ENCODE measurements around the gene MAS1L.

MAS1L gene

GRCh38 chr6:29477923-29478450 lies 9.8 kb downstream of the MAS1L start:
- Histone ChIP-seq H3K27ac (ENCODE audit: low read depth, low read length) (no peak overlapping the region), H3K4me3 (ENCODE audit: low read length) (no peak overlapping the region), H3K27me3 (ENCODE audit: control insufficient read depth, low read length) (no peaks in the 10 kb centered on the region), H3K4me2 (ENCODE audit: low read length) (no peak overlapping the region), H3K4me1 (ENCODE audit: control insufficient read depth, low read length) (no peaks in the 10 kb centered on the region), H3K36me3 (ENCODE audit: control insufficient read depth, low read length) (no peaks in the 10 kb centered on the region), H3K79me2 (ENCODE audit: control insufficient read depth, low read length) (no peaks in the 10 kb centered on the region), H3K9me2 (replicated peaks; ENCODE audit: control insufficient read depth, low read length) (no peaks in the 10 kb centered on the region), H3F3A (ENCODE audit: control insufficient read depth, insufficient read depth) (no peaks in the 10 kb centered on the region), H3K9me3 (ENCODE audit: control insufficient read depth, insufficient read depth, low read length) (no peaks in the 10 kb centered on the region), H4K20me1 (ENCODE audit: control insufficient read depth, insufficient read depth, low read depth, low read length) (no peaks in the 10 kb centered on the region)
- TF ChIP-seq EZH2phosphoT487 (IDR thresholded peaks at IDR 0.05; ENCODE audit: borderline replicate concordance, low read length) (no peak), CTCF (IDR thresholded peaks at IDR 0.05; ENCODE audit: low read depth, low read length, poor library complexity, severe bottlenecking) (no peak)

GRCh38 chr6:29474996-29475395 lies 12.8 kb downstream of the MAS1L start:
- Histone ChIP-seq H3K79me2 (ENCODE audit: control insufficient read depth, low read length) (no peaks in the 10 kb centered on the region), H3K4me3 (ENCODE audit: low read length) (no peak overlapping the region), H3K4me1 (ENCODE audit: control insufficient read depth, low read length) (no peaks in the 10 kb centered on the region), H3K9me2 (replicated peaks; ENCODE audit: control insufficient read depth, low read length) (no peaks in the 10 kb centered on the region), H4K20me1 (ENCODE audit: control insufficient read depth, insufficient read depth, low read depth, low read length) (no peaks in the 10 kb centered on the region), H3K36me3 (ENCODE audit: control insufficient read depth, low read length) (no peaks in the 10 kb centered on the region), H3K9me3 (ENCODE audit: control insufficient read depth, insufficient read depth, low read length) (no peaks in the 10 kb centered on the region), H3K4me2 (ENCODE audit: low read length) (no peak overlapping the region), H3K27me3 (ENCODE audit: control insufficient read depth, low read length) (no peaks in the 10 kb centered on the region), H3F3A (ENCODE audit: control insufficient read depth, insufficient read depth) (no peaks in the 10 kb centered on the region), H3K27ac (ENCODE audit: low read depth, low read length) (no peak overlapping the region)
- TF ChIP-seq EZH2phosphoT487 (IDR thresholded peaks at IDR 0.05; ENCODE audit: borderline replicate concordance, low read length) (no peak), CTCF (IDR thresholded peaks at IDR 0.05; ENCODE audit: low read depth, low read length, poor library complexity, severe bottlenecking) (no peak)

- Histone ChIP-seq H3K4me3 (ENCODE audit: low read length) (no peak overlapping the region), H3F3A (ENCODE audit: control insufficient read depth, insufficient read depth) (no peaks in the 10 kb centered on the region), H3K79me2 (ENCODE audit: control insufficient read depth, low read length) (no peaks in the 10 kb centered on the region), H3K27me3 (ENCODE audit: control insufficient read depth, low read length) (no peaks in the 10 kb centered on the region), H4K20me1 (ENCODE audit: control insufficient read depth, insufficient read depth, low read depth, low read length) (no peaks in the 10 kb centered on the region), H3K9me2 (replicated peaks; ENCODE audit: control insufficient read depth, low read length) (no peaks in the 10 kb centered on the region), H3K4me2 (ENCODE audit: low read length) (no peak overlapping the region), H3K9me3 (ENCODE audit: control insufficient read depth, insufficient read depth, low read length) (no peaks in the 10 kb centered on the region), H3K36me3 (ENCODE audit: control insufficient read depth, low read length) (no peaks in the 10 kb centered on the region), H3K27ac (ENCODE audit: low read depth, low read length) (no peak overlapping the region), H3K4me1 (ENCODE audit: control insufficient read depth, low read length) (no peaks in the 10 kb centered on the region)
- TF ChIP-seq CTCF (IDR thresholded peaks at IDR 0.05; ENCODE audit: low read depth, low read length, poor library complexity, severe bottlenecking): no peak
- no peak for TF ChIP-seq EZH2phosphoT487 (IDR thresholded peaks at IDR 0.05; ENCODE audit: borderline replicate concordance, low read length)
Measured at GRCh38 chr6:29466241-29466640, 21.5 kb downstream of the MAS1L start.
